ENCODE data around the gene TSPYL1. TPM values are rescaled to one million over a fixed set of nuclear protein-coding genes. Genes with fewer than 3 reads are reported as not detected.
A peak's percentile ranks its signal among the peaks of the same experiment; 100 is the strongest.

TSPYL1 gene
- total RNA-seq, 6 experiments from 2014 or later: 29.1 to 70.4 (median 50.9) TPM

DNA sequence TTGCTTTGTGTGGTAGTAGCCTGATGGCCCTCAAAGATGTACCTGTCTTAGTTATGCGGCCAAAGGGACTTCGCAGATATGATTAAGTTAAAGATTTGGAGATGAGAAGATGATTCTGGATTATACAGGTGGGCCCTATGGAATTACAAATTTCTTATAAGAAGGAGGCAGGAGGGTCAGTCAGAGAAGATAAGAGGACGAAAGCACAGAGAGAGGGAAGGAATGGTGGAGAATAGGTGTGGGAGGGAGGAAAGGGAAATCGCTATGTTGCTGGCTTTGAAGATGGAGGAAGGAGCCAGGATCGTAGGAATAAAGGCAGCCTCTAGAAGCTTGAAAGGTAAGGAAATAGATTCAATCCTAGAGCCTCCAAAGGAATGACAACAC lies 1.2 kb upstream of the TSPYL1 start:
- DNase-seq (no peak), ATAC-seq (no peak)
- TF ChIP-seq, protein P1, sequence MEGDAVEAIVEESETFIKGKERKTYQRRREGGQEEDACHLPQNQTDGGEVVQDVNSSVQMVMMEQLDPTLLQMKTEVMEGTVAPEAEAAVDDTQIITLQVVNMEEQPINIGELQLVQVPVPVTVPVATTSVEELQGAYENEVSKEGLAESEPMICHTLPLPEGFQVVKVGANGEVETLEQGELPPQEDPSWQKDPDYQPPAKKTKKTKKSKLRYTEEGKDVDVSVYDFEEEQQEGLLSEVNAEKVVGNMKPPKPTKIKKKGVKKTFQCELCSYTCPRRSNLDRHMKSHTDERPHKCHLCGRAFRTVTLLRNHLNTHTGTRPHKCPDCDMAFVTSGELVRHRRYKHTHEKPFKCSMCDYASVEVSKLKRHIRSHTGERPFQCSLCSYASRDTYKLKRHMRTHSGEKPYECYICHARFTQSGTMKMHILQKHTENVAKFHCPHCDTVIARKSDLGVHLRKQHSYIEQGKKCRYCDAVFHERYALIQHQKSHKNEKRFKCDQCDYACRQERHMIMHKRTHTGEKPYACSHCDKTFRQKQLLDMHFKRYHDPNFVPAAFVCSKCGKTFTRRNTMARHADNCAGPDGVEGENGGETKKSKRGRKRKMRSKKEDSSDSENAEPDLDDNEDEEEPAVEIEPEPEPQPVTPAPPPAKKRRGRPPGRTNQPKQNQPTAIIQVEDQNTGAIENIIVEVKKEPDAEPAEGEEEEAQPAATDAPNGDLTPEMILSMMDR (IDR thresholded peaks at IDR 0.05): no peak
- no peak for TF ChIP-seq POLR2A (IDR thresholded peaks at IDR 0.05)
- intact Hi-C loops (cut with DNase I): no loop called here
- Histone ChIP-seq H3K4me3 (peak overlapping the region in 1 of 3 donors; percentile 93), H3K27me3 (no peaks in the 10 kb centered on the region), H3K4me1 (peaks cover 0 to 27% (median 9%) of the 10 kb centered on the region in 4 donors), H3K27ac (peak overlapping the region in 2 of 3 donors; percentile 41 to 96), H3K9me3 (no peaks in the 10 kb centered on the region), H3K36me3 (no peaks in the 10 kb centered on the region)
- WGBS (ENCODE audit: insufficient coverage, low coverage, low lambda C conversion rate, missing lambda C conversion rate): 88% methylated on average over 5 of the region's 5 CpGs

DNA sequence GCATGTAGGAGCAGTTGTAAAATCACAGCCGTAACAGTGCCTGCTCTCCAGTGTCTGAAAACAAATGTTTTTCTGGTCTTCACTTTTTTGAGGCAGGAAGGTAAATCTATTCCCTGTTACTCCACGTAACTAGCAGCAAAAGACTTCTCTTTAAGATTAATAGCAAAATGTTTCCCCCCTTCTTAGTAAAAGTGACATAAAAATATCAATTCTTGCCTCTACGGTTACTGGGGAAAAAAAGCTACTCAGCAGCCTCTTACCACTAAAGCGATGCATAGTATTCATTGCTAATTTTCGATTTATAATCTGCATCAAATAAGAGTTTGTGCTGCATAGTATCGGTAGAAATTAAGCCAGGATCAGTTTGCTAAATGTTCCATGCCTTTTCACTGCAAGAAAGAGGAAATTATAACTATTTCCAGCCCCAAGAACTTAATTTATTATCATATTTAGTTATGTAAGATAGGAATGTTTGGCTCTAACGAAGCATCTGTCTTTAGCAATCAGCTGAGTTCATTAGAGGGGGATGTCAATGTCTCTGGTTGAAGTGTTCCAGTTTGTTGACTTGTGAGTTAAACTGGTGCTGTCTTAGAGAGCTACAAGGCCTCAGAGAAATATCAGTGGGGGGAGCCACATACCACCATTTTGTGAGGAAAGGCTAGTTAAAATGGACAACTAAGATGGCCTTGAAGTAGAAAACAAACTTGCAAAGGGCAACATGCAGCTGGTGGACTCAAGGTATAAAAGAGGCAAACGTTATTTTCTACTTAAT lies 617 bp upstream of the TSPYL1 start:
- intact Hi-C loops (cut with DNase I): no loop called here
- DNase-seq: no peak
- TF ChIP-seq POLR2A (IDR thresholded peaks at IDR 0.05): no peak
- TF ChIP-seq, protein P1 (IDR thresholded peaks at IDR 0.05): no peak
- H3K9me3 ChIP-seq: no peaks in the 10 kb centered on the region
- H3K27me3 ChIP-seq: no peaks in the 10 kb centered on the region
- WGBS (ENCODE audit: insufficient coverage, low coverage, low lambda C conversion rate, missing lambda C conversion rate): 10% methylated on average over 8 of the region's 8 CpGs
- H3K27ac ChIP-seq: peak overlapping the region; percentile 41 to 96 (median 49)
- H3K36me3 ChIP-seq: no peaks in the 10 kb centered on the region
- ATAC-seq: no peak
- peaks cover 0 to 33% (median 9%) of the 10 kb centered on the region in 4 donors for H3K4me1 ChIP-seq
- peak overlapping the region; percentile 84 to 93 (median 86) for H3K4me3 ChIP-seq

DNA sequence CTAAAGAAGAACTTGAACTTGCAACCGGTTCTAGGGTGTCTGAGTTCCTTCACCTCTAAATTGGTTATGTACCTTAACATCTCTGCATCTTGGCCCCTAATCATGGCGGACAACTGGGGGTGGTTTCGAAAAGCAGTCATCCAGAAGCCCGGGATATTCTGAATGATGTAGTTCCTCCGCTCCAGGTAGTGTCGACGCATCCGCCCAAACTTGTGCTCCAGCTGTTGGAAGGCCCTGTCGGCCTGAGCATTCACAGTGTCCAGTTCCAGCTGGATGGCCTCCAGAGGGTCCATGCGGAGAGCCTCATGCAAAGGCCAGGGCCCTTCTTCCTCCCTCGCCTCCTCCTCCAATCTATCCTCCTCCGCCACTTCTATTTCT lies 887 bp downstream of the TSPYL1 start:
- no peak for TF ChIP-seq POLR2A (IDR thresholded peaks at IDR 0.05)
- TF ChIP-seq, protein P1 (IDR thresholded peaks at IDR 0.05): no peak

DNA sequence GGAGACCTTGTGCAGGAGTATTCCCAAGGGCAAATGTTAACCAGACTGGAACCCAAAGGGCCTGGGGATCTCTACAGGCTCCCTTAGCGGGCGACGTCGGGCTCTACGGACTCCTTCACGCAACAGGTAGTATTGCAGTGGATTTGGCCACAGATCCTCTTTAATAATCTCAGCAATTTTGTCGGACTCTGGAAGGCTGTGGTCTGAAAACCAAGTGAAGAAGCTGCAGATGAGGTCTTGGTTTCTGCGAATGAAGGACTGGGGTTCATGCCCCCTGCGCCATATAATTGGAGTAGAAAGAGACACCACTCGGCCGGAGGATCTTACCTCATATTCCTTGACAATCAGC lies 1.3 kb downstream of the TSPYL1 start:
- ATAC-seq: no peak
- TF ChIP-seq, protein P1 (IDR thresholded peaks at IDR 0.05): no peak
- no peak for TF ChIP-seq POLR2A (IDR thresholded peaks at IDR 0.05)

More for the DNA sequence above, 887 bp downstream of the TSPYL1 start:
- peak; percentile 43 to 50 (median 48) for ATAC-seq
- intact Hi-C loops (cut with DNase I): no loop called here
- peak; percentile 57 to 73 (median 69) for DNase-seq
- Histone ChIP-seq H3K27ac (peak overlapping the region; percentile 93 to 96 (median 93)), H3K9me3 (no peaks in the 10 kb centered on the region), H3K27me3 (no peaks in the 10 kb centered on the region), H3K4me1 (peaks cover 0 to 38% (median 9%) of the 10 kb centered on the region in 4 donors), H3K36me3 (no peaks in the 10 kb centered on the region), H3K4me3 (peak overlapping the region; percentile 84 to 93 (median 86))
- 7% methylated on average over 8 of the region's 12 CpGs for WGBS (ENCODE audit: insufficient coverage, low coverage, low lambda C conversion rate, missing lambda C conversion rate)

More for the DNA sequence above, 1.3 kb downstream of the TSPYL1 start:
- Histone ChIP-seq H3K27me3 (no peaks in the 10 kb centered on the region), H3K36me3 (peaks cover 0 to 2% (median 0%) of the 10 kb centered on the region in 4 donors), H3K4me3 (peak overlapping the region; percentile 84 to 93 (median 86)), H3K27ac (peak overlapping the region; percentile 93 to 96 (median 93)), H3K9me3 (no peaks in the 10 kb centered on the region), H3K4me1 (peaks cover 0 to 38% (median 9%) of the 10 kb centered on the region in 4 donors)
- DNase-seq: no peak
- WGBS (ENCODE audit: insufficient coverage, low coverage, low lambda C conversion rate, missing lambda C conversion rate): 72% methylated on average over 3 of the region's 11 CpGs
- intact Hi-C loops (cut with DNase I): no loop called here

Measured in right lobe of liver (tissue), 6 donors.